GM19467 (cell line): Measurements from ENCODE around the gene HOXA5.

Source experiments
- ATAC-seq: cut with Tn5 transposase; IDR thresholded peaks from one replicate; pipeline ENCODE4 v1.9.1; 2021; ENCODE audit warnings: mild to moderate bottlenecking, moderate library complexity; ENCODE audit not compliant: unreplicated experiment

Gene HOXA5

DNA sequence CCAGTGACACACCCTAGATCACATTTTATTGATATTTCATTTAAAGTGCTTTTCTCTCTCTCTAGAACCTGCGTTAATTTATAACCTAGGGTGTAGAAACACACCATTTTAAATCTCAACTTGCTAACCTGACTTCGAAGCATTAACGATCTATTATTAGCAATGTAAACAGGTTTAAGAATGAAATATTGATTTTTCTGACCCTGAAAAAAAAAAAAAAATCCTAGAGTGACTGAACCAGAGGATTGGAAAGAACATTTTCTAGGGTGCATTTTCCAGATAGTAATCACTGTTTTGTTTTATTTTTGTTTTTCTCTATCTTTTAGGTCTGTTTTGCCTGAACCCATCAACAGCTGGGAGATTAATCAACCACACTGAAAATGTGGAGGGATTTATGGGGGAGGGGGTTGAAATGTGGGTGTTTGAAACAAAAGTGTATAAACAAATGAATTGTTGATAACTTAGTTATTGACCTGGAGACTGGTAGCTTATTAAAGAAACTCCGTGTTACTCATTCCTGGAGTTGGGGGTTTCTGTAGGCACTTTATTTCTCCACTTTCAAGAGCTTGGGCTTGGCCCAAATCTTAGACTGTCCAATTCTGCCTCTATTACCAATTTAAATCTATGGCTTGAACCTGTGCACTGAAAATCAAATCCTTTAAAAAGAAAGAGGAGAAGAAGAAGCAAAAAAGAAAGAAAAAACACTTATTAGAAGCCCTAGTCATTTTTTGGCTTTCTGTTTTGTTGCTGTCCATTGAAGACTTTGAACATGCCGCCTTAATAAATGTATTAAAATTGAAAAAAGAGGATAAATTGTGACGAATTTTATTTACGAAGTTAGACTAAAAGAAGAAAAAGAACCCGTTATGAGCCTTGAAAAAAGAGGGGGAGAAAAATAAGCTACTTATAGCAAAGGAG, 43.8 kb downstream of the HOXA5 start:
- ATAC-seq, result no peak

DNA sequence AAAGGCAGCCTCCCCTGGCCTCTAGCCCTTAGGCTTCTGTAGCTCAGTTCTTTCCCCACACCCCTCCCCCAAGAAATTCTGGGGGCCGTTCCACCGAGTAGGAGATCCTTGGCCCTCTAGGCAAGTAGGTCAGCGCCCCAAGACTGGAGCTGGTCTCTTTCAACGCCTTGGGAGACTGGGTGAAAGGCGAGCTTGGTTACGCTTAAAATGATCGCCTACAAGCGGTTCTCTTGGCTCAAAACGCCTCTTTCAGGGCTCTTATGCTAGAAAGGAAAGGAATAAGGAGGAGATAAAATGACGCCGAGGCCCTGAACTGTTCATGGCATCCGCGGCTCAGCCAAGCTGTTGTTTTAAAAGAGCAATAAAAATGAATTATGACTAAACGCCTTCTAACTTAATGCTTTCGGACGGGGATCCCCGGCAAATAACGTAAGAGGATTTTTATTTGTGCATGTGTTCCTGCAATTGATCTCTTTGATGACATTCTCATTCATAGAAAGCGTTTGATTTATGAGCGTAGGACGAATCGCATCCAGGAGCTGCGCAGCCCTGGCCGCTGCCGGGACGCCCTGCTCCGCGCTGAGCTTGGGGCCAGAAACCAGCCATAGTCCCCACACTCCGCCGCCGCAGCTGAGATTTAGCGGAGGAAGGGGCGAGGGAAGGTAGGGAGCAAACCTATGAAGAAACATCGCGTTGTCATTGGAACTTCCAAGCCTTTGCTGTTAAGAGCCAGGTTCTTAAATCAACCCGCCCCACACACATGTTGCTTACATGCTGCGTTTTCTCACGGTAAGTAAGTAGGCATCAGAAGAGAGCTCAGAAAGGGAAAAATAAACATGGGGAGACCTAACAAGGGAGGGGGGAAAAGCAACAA, 44.7 kb downstream of the HOXA5 start:
- no peak for ATAC-seq

DNA sequence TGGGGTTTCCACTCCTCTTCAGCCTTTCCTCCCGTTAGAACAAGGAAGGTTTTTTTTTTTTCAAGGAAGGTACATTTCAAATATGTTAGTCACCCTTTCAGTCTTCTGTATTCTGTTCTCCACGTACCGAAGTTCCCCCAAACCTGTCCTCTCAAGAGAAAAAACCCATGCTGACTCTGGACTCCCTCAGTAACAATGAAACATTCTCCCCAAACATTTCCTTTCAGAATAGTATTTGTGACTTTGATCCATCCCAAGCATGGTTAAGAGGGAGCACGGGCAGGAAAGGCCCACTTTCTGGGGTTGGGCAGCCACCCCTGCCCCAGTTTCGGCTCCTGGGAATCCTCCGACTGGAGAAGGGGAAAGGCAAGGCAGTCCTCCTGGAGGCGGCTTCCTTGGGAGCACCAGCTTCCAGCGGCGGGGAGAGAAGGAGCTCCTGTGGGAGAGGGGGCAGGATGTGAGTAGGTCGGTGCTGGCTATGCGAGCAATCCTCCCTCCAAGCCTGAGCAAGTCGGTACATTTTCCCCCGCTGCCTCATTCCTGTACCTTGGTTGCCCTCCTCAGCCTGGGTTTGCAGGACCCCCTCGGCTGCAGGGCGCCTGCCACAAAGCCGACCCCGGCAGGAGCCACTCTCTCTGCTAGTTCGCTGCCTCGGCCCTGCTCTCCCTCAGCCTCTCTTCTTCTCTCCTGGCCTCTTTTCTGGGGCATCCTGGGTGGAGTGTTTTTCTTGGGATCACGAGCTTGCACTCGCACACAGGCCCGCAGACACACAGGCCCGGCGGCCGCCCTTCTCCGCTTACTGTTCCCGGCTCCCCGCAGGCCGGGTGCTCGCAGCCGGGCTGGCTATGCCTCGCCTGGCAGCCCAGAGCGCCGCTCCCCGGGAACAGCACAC, 45.5 kb downstream of the HOXA5 start:
- no peak for ATAC-seq

DNA sequence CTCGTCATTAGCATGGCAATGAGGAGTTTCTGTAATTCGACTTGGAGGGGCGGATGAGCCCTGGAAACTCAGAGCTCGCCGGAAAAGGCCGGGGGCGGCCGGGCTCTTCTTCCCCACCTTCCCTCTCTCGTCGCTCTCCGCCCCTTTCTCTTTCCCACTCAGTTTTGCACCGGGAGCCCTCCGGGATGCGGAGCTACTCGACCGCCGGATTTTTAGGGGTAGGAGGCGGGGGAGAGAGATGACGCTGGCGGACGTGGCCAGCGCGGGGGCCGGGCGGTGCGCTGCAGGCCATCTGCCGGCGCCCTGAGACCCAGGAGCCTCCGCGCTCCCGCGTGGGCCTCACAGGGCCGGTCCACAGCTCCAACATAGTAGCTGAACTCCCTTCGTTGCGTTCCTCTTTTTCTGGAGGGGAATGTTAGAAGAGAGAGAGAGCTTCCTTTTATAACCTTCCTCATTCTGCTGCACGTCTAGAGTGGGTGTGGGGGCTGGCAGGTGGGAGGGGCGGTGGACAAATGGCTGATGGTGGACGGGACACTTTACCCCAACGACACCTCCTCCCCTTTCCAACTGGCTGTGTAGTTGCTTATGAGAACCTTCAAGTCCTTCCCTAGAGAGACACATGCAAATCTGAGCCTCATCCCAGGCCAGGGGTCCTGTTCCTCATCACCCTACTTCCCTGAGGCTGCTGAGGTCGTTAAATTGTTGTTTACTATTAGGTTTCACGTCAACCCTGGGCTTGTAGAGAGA, 46.5 kb downstream of the HOXA5 start:
- ATAC-seq, result no peak

DNA sequence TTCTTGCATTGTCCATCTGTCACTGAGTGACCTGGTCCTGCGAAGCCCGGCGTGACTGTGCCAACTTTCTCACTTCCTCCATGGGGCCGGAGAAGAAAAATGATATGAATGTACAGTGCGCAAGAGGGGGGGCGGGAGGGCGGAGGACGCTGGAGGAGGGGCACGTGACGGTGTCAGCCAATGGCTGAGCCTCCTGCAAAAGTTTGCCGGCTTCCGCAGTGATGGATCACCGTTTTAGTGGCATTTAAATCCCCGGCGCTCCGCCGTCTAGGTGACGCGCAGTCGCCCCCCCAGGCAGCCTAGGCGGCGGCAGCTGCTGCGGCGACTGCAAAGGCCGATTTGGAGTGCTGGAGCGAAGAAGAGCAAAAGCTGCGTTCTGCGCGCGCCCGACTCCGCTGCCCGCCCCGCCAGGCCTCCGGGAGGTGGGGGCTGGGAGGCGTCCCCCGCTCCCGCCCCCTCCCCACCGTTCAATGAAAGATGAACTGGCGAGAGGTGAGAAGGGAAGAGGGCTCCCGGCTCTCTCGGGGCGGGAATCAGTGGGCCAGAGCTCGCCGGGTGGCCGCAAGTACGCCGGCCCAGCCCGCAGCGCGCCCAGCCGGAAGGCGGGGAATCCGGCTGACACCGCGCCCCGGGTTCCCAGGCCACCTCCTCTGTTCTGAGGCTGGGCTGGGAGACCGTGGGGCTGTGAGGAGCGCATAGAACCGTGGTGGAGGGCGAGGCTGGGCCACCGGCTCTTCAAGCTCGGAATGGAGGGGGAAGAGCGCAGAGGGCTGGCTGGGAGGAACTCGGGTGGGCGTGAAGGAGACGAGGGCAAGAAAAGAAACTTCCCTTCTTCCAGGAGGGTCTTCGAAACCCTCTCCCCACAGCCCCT, 47.3 kb downstream of the HOXA5 start, which contains the start of gene HOXA1:
Gene HOXA1 (minus strand): TSS at position 104 of the 871 bp plus-strand sequence. CDS start 88 bp downstream, at position 16.
- peak; percentile 88 for ATAC-seq

DNA sequence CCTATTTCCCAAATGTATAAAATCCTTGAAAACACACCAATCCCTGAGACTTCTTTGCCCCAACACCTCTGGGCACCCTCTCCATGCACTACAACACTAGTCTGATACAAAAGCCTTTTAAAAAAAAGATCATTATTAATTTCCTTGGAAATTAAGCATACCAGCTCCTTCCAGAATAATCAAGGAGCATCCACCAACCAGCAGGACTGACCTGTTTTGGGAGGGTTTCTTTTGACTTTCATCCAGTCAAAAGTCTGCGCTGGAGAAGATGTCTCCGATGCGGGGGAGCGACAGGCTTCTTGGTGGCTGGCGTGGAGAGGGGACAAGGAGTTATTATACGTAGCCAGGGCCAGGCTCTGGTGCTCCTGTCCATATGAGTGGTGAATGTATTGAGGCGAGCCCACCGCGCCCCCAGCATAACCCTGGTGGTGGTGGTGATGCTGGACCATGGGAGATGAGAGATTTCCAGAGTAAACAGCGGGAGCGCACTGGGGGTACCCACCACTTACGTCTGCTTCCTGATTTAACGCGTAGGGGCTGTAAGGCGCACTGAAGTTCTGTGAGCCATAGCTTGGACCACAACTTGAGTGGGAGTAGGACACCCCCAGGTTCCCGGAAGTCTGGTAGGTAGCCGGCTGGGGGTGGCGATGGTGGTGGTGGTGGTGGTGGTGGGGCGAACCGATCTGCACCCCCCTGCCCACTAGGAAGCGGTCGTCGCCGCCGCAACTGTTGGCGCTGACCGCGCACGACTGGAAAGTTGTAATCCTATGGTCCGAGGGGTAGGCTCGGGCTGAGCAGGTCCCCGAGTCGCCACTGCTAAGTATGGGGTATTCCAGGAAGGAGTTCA, 48.2 kb downstream of the HOXA5 start:
- ATAC-seq, result peak; percentile 7

DNA sequence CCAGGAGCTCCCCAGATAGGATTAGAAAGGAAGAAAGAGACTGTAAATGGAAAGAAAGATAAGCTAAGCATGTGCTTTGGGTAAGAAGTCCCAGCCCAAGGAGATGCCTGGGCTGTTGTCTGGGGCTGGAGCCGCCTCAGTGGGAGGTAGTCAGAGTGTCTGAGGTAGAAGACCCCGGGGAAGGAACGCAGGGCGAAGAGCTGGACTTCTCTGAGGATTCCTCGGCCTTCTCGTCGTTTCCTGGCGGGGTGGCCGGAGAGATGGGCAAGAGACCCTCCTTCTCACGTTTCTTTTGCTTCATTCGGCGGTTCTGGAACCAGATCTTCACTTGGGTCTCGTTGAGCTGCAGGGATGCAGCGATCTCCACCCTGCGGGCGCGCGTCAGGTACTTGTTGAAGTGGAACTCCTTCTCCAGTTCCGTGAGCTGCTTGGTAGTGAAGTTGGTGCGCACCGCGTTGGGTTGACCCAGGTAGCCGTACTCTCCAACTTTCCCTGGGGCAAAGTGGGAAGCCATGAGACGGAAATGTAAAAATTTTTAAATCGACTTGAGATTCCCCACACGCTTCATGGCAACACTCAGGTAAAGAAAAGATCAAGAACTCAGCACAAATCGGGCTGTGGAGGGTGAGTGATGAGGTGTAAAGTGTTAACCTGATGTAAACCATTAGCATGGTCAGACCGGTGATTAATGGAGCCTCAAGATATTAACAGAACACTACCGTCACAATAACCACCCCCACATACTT, 49.0 kb downstream of the HOXA5 start:
- no peak for ATAC-seq

DNA sequence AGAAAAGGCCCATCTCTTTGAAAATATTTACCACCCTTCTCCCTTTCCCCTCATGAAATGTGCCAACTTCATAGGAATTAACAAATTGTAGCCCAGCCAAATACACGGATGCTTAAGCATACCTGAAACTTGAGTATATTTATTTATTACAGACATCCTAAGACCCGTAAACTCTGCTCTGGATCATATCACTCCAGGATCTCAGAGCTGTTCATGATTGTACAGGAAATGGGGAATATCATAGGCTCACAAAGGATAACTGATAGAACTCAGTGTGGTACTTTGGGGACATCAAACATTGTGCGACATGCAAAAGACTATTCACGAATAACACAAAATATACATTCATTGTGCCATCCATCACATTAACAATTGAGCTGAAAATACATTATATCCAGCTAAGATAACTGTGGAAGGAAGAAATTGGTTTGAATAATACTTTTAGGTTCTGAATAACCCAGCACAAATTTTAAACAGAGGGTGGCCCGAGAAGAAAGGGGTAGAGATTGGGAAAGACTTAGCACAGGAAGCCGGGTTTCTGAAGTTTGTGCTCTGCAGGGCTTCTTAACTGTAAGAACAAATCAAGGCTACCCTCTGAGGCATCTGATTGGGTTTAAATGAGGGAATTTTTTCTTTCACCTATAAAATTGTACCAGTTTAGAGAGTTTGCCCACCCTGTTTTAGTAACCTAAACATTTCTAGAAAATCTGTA, 50.1 kb downstream of the HOXA5 start:
- ATAC-seq, result no peak

DNA sequence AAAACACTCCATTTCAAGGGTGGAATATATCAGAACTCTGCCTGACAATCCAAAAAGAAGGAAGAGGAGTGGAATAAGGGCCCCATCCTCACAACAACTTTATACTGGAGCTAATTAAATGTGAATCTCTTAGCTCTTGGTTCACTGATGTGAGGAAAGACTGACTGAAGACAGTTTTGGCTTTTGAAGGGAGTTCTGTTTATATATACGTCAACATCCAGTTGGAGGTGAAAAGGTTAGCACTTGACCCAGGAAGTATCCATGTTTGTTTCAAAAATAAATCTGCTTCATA, 50.7 kb downstream of the HOXA5 start:
- no peak for ATAC-seq

DNA sequence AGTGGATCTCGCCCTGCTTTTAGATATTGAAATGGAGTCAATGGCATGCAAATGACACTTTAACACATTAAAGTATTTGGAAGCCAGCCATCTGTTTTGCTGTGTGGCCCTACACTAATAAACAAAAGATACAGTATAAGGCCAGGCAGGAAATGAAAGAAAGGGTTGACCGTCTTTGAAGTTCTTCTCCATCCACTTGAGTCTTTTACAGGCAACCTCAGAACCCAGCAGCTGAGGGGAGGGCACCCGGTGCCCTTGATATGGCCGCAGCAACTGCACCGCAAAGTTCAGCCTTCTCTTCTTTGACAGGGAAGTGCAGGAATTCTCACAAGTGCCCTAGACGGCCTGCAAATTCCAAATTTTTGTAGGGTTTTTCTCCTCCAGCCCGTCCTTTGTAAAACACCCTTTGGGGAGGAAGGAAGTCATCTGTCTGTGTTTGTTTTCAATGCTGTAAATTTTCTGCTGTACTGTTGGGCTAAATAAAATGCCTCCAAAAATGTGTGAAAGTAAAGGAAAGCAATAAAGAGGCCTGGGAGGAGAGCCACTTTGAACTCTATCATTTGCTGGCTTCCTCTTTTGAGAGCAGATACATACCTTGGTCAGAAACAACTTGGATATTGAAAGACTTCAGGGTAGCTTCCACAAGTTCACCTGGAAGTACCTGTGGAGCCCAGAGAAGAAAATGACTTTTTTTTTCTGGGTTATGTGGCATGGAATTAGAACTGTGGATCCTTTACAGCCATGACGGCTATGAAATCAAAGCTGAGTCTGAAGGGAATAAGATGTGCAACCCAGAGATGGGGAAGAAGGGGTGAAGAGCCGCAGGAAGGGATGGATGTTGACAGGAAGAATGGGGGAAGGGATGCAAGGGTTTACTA, 51.3 kb downstream of the HOXA5 start:
- no peak for ATAC-seq

DNA sequence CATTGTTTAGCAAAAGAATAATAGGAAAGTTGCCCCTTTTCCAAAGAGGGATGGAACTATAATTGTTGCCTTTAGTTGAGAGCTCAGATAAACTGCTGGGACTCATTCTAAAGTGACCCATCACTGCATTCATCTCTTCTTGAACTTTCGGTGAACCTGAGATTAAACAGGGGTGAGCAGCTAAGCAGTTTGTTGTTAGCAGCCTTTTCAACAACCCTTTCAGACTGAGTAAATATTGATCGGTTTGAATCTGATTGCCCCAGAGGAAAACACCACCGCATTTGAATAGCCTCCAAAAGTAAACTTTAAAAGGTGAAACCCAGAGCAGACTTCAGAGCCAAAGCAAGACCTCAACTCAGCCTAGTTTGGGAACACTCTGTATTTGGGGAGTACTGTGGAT, 52.4 kb downstream of the HOXA5 start:
- no peak for ATAC-seq
